HepG2 (cell line): Measurements from ENCODE around the gene RAD54L2. TPM values are rescaled to one million over a fixed set of nuclear protein-coding genes. Genes with fewer than 3 reads are reported as not detected.

Experiments used
- BCL6 ChIP-seq: IDR thresholded peaks from 2 replicates; pipeline ENCODE4 v1.6.1; 2016; ENCODE audit warnings: missing genetic modification reagents, missing compliant biosample characterization
- BHLHE40 ChIP-seq: IDR thresholded peaks from 2 replicates; pipeline ENCODE4 v1.6.1; 2011; ENCODE audit warnings: low read length, improper control_type of control experiment
- CAMTA2 ChIP-seq: sonication (generic); formaldehyde crosslinking; IDR thresholded peaks from 2 replicates; pipeline ENCODE4 v1.4.0; 2020; ENCODE audit warnings: mild to moderate bottlenecking, missing genetic modification reagents, borderline replicate concordance
- CBX2 ChIP-seq, 2 experiments: fragments of 200-600 bp in 1 of 2; sonication (generic); formaldehyde crosslinking in 1 of 2; IDR thresholded peaks; 2 replicates each; pipeline versions ENCODE4 v1.7.0 to v1.8.1; 2018 to 2022; ENCODE audit warnings: low read depth in 2 of 2, low read length in 1 of 2, mild to moderate bottlenecking in 1 of 2, missing genetic modification reagents in 1 of 2
- GFI1 ChIP-seq: sonication (generic); formaldehyde crosslinking; IDR thresholded peaks from 2 replicates; pipeline ENCODE4 v1.5.0; 2020; ENCODE audit warnings: missing genetic modification reagents, mild to moderate bottlenecking, borderline replicate concordance
- HES4 ChIP-seq: sonication (generic); formaldehyde crosslinking; IDR thresholded peaks from 2 replicates; pipeline ENCODE4 v1.9.0; 2021; ENCODE audit warnings: mild to moderate bottlenecking, missing genetic modification reagents, borderline replicate concordance
- HNF4G ChIP-seq, 2 experiments: sonication (generic) in 1 of 2; formaldehyde crosslinking in 1 of 2; IDR thresholded peaks; 2 replicates each; pipeline versions ENCODE4 v1.4.0 to v1.6.1; 2011 to 2020; ENCODE audit warnings: borderline replicate concordance in 2 of 2, low read depth in 2 of 2, mild to moderate bottlenecking in 2 of 2, low read length in 1 of 2, missing genetic modification reagents in 1 of 2, moderate library complexity in 1 of 2
- HOXA5 ChIP-seq: sonication (generic); formaldehyde crosslinking; IDR thresholded peaks from 2 replicates; pipeline ENCODE4 v1.4.0; 2020; ENCODE audit warnings: missing genetic modification reagents
- MBD4 ChIP-seq: IDR thresholded peaks from 2 replicates; pipeline ENCODE4 v1.6.1; 2012; ENCODE audit warnings: low read length, inconsistent platforms, borderline replicate concordance
- NFRKB ChIP-seq: fragments of 450-650 bp; IDR thresholded peaks from 2 replicates; pipeline ENCODE4 v1.6.1; 2017
- RXRB ChIP-seq: IDR thresholded peaks from 2 replicates; pipeline ENCODE4 v1.6.1; 2016; ENCODE audit warnings: borderline replicate concordance, missing genetic modification reagents, missing compliant biosample characterization
- XBP1 ChIP-seq: sonication (generic); formaldehyde crosslinking; IDR thresholded peaks from 2 replicates; pipeline ENCODE4 v1.5.0; 2020; ENCODE audit warnings: missing genetic modification reagents
- ZIK1 ChIP-seq: sonication (generic); formaldehyde crosslinking; IDR thresholded peaks from 2 replicates; pipeline ENCODE4 v1.5.0; 2020; ENCODE audit warnings: mild to moderate bottlenecking, low read depth, missing genetic modification reagents, borderline replicate concordance
- ZNF207 ChIP-seq: fragments of 450-650 bp; IDR thresholded peaks from 2 replicates; pipeline ENCODE4 v1.6.1; 2016; ENCODE audit warnings: antibody characterized with exemption, borderline replicate concordance
- ZNF260 ChIP-seq: sonication (generic); formaldehyde crosslinking; IDR thresholded peaks from 2 replicates; pipeline ENCODE4 v1.4.0; 2020; ENCODE audit warnings: missing genetic modification reagents, low read depth, mild to moderate bottlenecking, borderline replicate concordance
- ZNF331 ChIP-seq: sonication (generic); formaldehyde crosslinking; IDR thresholded peaks from 2 replicates; pipeline ENCODE4 v1.4.0; 2020; ENCODE audit warnings: missing genetic modification reagents
- ZNF451 ChIP-seq: sonication (generic); formaldehyde crosslinking; IDR thresholded peaks from 2 replicates; pipeline ENCODE4 v1.5.0; 2020; ENCODE audit warnings: mild to moderate bottlenecking, missing genetic modification reagents
- ZNF652 ChIP-seq: IDR thresholded peaks from 2 replicates; pipeline ENCODE4 v1.6.1; 2016; ENCODE audit warnings: low read depth, borderline replicate concordance
- ZNF816 ChIP-seq: sonication (generic); formaldehyde crosslinking; IDR thresholded peaks from 2 replicates; pipeline ENCODE4 v1.8.0; 2022; ENCODE audit warnings: missing genetic modification reagents, mild to moderate bottlenecking, borderline replicate concordance
- ZSCAN31 ChIP-seq: sonication (generic); formaldehyde crosslinking; IDR thresholded peaks from 2 replicates; pipeline ENCODE4 v1.5.0; 2020; ENCODE audit warnings: low read depth, mild to moderate bottlenecking, missing genetic modification reagents
- polyA plus RNA-seq, 8 experiments: library from polyadenylated mRNA; depleted of rRNA in 3 of 8; stranded (reverse) in 7 of 8; unstranded in 1 of 8; fragments of >200 nt; fragmentation: Illumina TruSeq in 4 of 8; extraction: Trizol in 4 of 8; gene quantifications; 2 replicates each; pipeline versions ENCODE4 v1.2.1 to v1.2.3, GENCODE V29; 2011 to 2016; ENCODE audit warnings: low read depth in 4 of 8, missing spikeins in 1 of 8, mixed read lengths in 1 of 8; ENCODE audit not compliant: insufficient read depth in 1 of 8
- total RNA-seq, 5 experiments: library from RNA; depleted of rRNA; stranded (reverse); fragments of >200 nt; fragmentation: Illumina TruSeq; extraction: Trizol; gene quantifications; 2 replicates each; pipeline ENCODE4 v1.2.3, GENCODE V29; 2016; ENCODE audit warnings: low read depth in 1 of 5
- TF ChIP-seq, protein P1 (sequence below): IDR thresholded peaks from 2 replicates; pipeline ENCODE4 v1.6.1; 2016; ENCODE audit warnings: mild to moderate bottlenecking
- TF ChIP-seq, protein P2 (sequence below): sonication (generic); formaldehyde crosslinking; IDR thresholded peaks from 2 replicates; pipeline ENCODE4 v1.4.0; 2020; ENCODE audit warnings: missing genetic modification reagents, borderline replicate concordance

RAD54L2 gene
- total and polyA plus RNA-seq, 2 of the 13 experiments (the other 11 are each of a cell fraction or from before 2014, with no cell fraction given), result 5.5 to 14.8 TPM

DNA sequence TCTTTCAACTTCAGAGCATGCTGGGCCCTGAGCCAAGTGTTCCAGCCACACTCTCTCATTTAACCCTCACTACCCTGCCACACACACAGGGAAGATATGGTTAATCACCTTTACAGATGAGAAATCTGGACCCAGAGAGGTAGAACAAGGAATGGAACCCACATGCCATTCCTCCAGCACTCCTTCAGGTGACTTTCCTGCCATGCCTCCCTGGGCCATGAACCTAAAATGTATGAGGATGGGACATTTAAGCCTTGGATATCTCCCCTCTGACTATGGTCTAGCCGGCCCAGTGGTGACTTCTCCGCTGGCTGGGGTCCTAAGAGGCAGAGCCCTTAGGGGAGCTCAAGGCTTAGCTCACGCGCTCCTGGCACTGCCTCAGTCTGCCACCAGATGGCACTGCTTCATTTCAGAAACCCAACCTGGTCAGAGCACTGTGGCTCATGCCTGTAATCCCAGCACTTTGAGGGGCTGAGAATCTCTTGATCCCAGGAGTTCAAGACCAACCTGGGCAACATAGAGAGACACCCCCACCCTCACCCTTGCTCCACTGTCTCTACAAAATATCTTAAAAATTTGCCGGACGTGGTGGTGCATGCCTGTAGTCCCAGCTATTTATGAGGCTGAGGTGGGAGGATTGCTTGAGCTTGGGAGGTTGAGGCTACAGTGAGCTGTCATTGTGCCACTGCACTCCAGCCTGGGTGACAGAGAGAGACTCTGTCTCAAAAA lies 36.5 kb upstream of the RAD54L2 start (continued):
- TF ChIP-seq MBD4 (no peak), HES4 (no peak), ZNF451 (CRISPR knock-in tag) (no peak), ZSCAN31 (CRISPR knock-in tag) (no peak), ZNF331 (0 out of 2 replicates have a peak, but pooled peaks have one; percentile 23), RXRB (CRISPR knock-in tag) (peak; percentile 42; the same call in 1 of the 2 replicates), NFRKB (no peak), HNF4G (IDR thresholded peaks at IDR 0.05; ENCODE audit: borderline replicate concordance, low read depth, low read length) (no peak), HNF4G (CRISPR knock-in tag; IDR thresholded peaks at IDR 0.05; ENCODE audit: borderline replicate concordance, low read depth) (no peak), BCL6 (CRISPR knock-in tag) (no peak), ZNF816 (no peak), BHLHE40 (no peak), CBX2 (IDR thresholded peaks at IDR 0.05; ENCODE audit: low read depth, low read length) (no peak), CBX2 (CRISPR knock-in tag; IDR thresholded peaks at IDR 0.05; ENCODE audit: low read depth) (no peak), XBP1 (CRISPR knock-in tag) (no peak), ZNF260 (CRISPR knock-in tag) (no peak), HOXA5 (CRISPR knock-in tag) (no peak), ZNF207 (no peak), ZIK1 (CRISPR knock-in tag) (no peak), GFI1 (no peak), CAMTA2 (CRISPR knock-in tag) (0 out of 2 replicates have a peak, but pooled peaks have one; percentile 53), ZNF652 (CRISPR knock-in tag) (peak; percentile 39; the same call in 1 of the 2 replicates)
- TF ChIP-seq, protein P1, sequence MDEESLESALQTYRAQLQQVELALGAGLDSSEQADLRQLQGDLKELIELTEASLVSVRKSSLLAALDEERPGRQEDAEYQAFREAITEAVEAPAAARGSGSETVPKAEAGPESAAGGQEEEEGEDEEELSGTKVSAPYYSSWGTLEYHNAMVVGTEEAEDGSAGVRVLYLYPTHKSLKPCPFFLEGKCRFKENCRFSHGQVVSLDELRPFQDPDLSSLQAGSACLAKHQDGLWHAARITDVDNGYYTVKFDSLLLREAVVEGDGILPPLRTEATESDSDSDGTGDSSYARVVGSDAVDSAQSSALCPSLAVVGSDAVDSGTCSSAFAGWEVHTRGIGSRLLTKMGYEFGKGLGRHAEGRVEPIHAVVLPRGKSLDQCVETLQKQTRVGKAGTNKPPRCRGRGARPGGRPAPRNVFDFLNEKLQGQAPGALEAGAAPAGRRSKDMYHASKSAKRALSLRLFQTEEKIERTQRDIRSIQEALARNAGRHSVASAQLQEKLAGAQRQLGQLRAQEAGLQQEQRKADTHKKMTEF (CRISPR knock-in tag), result peak; percentile 30; the same call in 1 of the 2 replicates
- TF ChIP-seq, protein P2, sequence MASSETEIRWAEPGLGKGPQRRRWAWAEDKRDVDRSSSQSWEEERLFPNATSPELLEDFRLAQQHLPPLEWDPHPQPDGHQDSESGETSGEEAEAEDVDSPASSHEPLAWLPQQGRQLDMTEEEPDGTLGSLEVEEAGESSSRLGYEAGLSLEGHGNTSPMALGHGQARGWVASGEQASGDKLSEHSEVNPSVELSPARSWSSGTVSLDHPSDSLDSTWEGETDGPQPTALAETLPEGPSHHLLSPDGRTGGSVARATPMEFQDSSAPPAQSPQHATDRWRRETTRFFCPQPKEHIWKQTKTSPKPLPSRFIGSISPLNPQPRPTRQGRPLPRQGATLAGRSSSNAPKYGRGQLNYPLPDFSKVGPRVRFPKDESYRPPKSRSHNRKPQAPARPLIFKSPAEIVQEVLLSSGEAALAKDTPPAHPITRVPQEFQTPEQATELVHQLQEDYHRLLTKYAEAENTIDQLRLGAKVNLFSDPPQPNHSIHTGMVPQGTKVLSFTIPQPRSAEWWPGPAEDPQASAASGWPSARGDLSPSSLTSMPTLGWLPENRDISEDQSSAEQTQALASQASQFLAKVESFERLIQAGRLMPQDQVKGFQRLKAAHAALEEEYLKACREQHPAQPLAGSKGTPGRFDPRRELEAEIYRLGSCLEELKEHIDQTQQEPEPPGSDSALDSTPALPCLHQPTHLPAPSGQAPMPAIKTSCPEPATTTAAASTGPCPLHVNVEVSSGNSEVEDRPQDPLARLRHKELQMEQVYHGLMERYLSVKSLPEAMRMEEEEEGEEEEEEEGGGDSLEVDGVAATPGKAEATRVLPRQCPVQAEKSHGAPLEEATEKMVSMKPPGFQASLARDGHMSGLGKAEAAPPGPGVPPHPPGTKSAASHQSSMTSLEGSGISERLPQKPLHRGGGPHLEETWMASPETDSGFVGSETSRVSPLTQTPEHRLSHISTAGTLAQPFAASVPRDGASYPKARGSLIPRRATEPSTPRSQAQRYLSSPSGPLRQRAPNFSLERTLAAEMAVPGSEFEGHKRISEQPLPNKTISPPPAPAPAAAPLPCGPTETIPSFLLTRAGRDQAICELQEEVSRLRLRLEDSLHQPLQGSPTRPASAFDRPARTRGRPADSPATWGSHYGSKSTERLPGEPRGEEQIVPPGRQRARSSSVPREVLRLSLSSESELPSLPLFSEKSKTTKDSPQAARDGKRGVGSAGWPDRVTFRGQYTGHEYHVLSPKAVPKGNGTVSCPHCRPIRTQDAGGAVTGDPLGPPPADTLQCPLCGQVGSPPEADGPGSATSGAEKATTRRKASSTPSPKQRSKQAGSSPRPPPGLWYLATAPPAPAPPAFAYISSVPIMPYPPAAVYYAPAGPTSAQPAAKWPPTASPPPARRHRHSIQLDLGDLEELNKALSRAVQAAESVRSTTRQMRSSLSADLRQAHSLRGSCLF (CRISPR knock-in tag), result no peak
